WTC11 (cell line): ENCODE measurements around the gene TEX36. TPM values are rescaled to one million over a fixed set of nuclear protein-coding genes. Genes with fewer than 3 reads are reported as not detected.

Experiments
- ATAC-seq: fragments of 200-7000 bp; cut with Tn5 transposase; 2 replicates; pipeline ENCODE4 v1.10.0; 2021; ENCODE audit warnings: mild to moderate bottlenecking, moderate library complexity
- CTCF ChIA-PET: fragments of 300-600 bp; sonication (Branson Sonifier 250); formaldehyde crosslinking; loops from one replicate; lab custom pipeline; 2021; ENCODE audit warnings: antibody characterized with exemption; lab: Charles Lee
- POLR2A ChIA-PET: fragments of 350-600 bp; sonication (Branson Sonifier 250); formaldehyde crosslinking; loops from one replicate; lab custom pipeline; 2021; ENCODE audit warnings: antibody characterized with exemption; lab: Charles Lee
- DNase-seq: peaks from one replicate; pipeline ENCODE4 v3.0.0; 2021; ENCODE audit warnings: low spot score
- H3K27ac Mint-ChIP-seq: 2 replicates; pipeline ENCODE4 v1.8.0; 2021; ENCODE audit warnings: mixed read lengths
- H3K27me3 Mint-ChIP-seq: 2 replicates; pipeline ENCODE4 v1.8.0; 2021; ENCODE audit warnings: low read depth, mild to moderate bottlenecking, moderate library complexity, mixed read lengths
- H3K36me3 Mint-ChIP-seq: 2 replicates; pipeline ENCODE4 v1.8.0; 2021; ENCODE audit warnings: mixed read lengths
- H3K4me1 Mint-ChIP-seq: 2 replicates; pipeline ENCODE4 v1.8.0; 2022; ENCODE audit warnings: mixed read lengths
- H3K4me3 Mint-ChIP-seq: 2 replicates; pipeline ENCODE4 v1.8.0; 2021; ENCODE audit warnings: mild to moderate bottlenecking, moderate library complexity, mixed read lengths
- H3K9me3 Mint-ChIP-seq: 2 replicates; pipeline ENCODE4 v1.8.0; 2021; ENCODE audit warnings: mixed read lengths
- ATF1 ChIP-seq: sonication (generic); formaldehyde crosslinking; IDR thresholded peaks from 2 replicates; pipeline ENCODE4 v1.8.1; 2023; ENCODE audit warnings: mild to moderate bottlenecking, moderate library complexity, missing genetic modification reagents
- CBFB ChIP-seq: sonication (generic); formaldehyde crosslinking; IDR thresholded peaks from 2 replicates; pipeline ENCODE4 v1.8.1; 2022; ENCODE audit warnings: mild to moderate bottlenecking, low read depth, missing genetic modification reagents
- CREB1 ChIP-seq: sonication (generic); formaldehyde crosslinking; IDR thresholded peaks from 2 replicates; pipeline ENCODE4 v1.8.0; 2023; ENCODE audit warnings: mild to moderate bottlenecking, missing genetic modification reagents
- FOXJ3 ChIP-seq: sonication (generic); formaldehyde crosslinking; IDR thresholded peaks from 2 replicates; pipeline ENCODE4 v1.9.0; 2021; ENCODE audit warnings: missing genetic modification reagents, mild to moderate bottlenecking, borderline replicate concordance
- GTF2I ChIP-seq: fragments of 250-450 bp; sonication (Bioruptor Pico); conservative IDR thresholded peaks from 2 replicates; pipeline ENCODE4 v1.4.0; 2021; ENCODE audit warnings: mild to moderate bottlenecking
- NFATC4 ChIP-seq: fragments of 250-450 bp; sonication (Bioruptor Pico); IDR thresholded peaks from 2 replicates; pipeline ENCODE4 v1.9.0; 2021; ENCODE audit warnings: mild to moderate bottlenecking
- NFE2L1 ChIP-seq: sonication (generic); formaldehyde crosslinking; IDR thresholded peaks from 2 replicates; pipeline ENCODE4 v1.8.1; 2023; ENCODE audit warnings: missing genetic modification reagents
- PRDM15 ChIP-seq: sonication (generic); formaldehyde crosslinking; IDR thresholded peaks from 2 replicates; pipeline ENCODE4 v1.8.0; 2022; ENCODE audit warnings: missing genetic modification reagents
- RELA ChIP-seq: sonication (generic); formaldehyde crosslinking; IDR thresholded peaks from 2 replicates; pipeline ENCODE4 v1.8.1; 2022; ENCODE audit warnings: missing genetic modification reagents, mild to moderate bottlenecking, borderline replicate concordance
- RORB ChIP-seq: fragments of 250-450 bp; sonication (Bioruptor Pico); IDR thresholded peaks from 2 replicates; pipeline ENCODE4 v1.9.0; 2021; ENCODE audit warnings: mild to moderate bottlenecking
- SP1 ChIP-seq: sonication (generic); formaldehyde crosslinking; conservative IDR thresholded peaks from 2 replicates; pipeline ENCODE4 v1.8.1; 2022; ENCODE audit warnings: missing genetic modification reagents
- ZBTB21 ChIP-seq: sonication (generic); formaldehyde crosslinking; IDR thresholded peaks from 2 replicates; pipeline ENCODE4 v1.8.1; 2023; ENCODE audit warnings: mild to moderate bottlenecking, missing genetic modification reagents, borderline replicate concordance
- ZNF232 ChIP-seq: sonication (generic); formaldehyde crosslinking; IDR thresholded peaks from 2 replicates; pipeline ENCODE4 v1.8.0; 2022; ENCODE audit warnings: mild to moderate bottlenecking, missing genetic modification reagents
- ZNF512 ChIP-seq: sonication (generic); formaldehyde crosslinking; IDR thresholded peaks from 2 replicates; pipeline ENCODE4 v1.8.1; 2022; ENCODE audit warnings: missing genetic modification reagents, borderline replicate concordance
- total RNA-seq: library from RNA; stranded (reverse); gene quantifications from 3 replicates; pipeline ENCODE4 v1.2.3, GENCODE V29; 2021
- TF ChIP-seq, protein P1 (sequence below): sonication (generic); formaldehyde crosslinking; IDR thresholded peaks from 2 replicates; pipeline ENCODE4 v1.8.0; 2023; ENCODE audit warnings: missing genetic modification reagents, mild to moderate bottlenecking, borderline replicate concordance
- TF ChIP-seq, protein P2 (sequence below): fragments of 250-450 bp; sonication (Bioruptor Pico); IDR thresholded peaks from 2 replicates; pipeline ENCODE4 v1.9.0; 2021; ENCODE audit warnings: mild to moderate bottlenecking, borderline replicate concordance
- TF ChIP-seq, protein P3 (sequence below): fragments of 250-450 bp; sonication (Bioruptor Pico); IDR thresholded peaks from 2 replicates; pipeline ENCODE4 v1.8.0; 2021; ENCODE audit warnings: mild to moderate bottlenecking
- TF ChIP-seq, protein P4 (sequence below): sonication (generic); formaldehyde crosslinking; IDR thresholded peaks from 2 replicates; pipeline ENCODE4 v1.8.0; 2022; ENCODE audit warnings: mild to moderate bottlenecking, missing genetic modification reagents

TEX36 gene
- total RNA-seq, 1 experiment from 2014 or later: not detected

- Mint-ChIP-seq H3K4me1 (peaks cover 13% of the 10 kb centered on the region), H3K9me3 (peaks cover 12% of the 10 kb centered on the region), H3K4me3 (no peak overlapping the region)
- no peak for TF ChIP-seq SP1 (CRISPR knock-in tag)
- TF ChIP-seq FOXJ3 (CRISPR knock-in tag): no peak
- TF ChIP-seq RELA (CRISPR knock-in tag): no peak
- TF ChIP-seq ZNF232 (CRISPR knock-in tag): no peak
- TF ChIP-seq, protein P1, sequence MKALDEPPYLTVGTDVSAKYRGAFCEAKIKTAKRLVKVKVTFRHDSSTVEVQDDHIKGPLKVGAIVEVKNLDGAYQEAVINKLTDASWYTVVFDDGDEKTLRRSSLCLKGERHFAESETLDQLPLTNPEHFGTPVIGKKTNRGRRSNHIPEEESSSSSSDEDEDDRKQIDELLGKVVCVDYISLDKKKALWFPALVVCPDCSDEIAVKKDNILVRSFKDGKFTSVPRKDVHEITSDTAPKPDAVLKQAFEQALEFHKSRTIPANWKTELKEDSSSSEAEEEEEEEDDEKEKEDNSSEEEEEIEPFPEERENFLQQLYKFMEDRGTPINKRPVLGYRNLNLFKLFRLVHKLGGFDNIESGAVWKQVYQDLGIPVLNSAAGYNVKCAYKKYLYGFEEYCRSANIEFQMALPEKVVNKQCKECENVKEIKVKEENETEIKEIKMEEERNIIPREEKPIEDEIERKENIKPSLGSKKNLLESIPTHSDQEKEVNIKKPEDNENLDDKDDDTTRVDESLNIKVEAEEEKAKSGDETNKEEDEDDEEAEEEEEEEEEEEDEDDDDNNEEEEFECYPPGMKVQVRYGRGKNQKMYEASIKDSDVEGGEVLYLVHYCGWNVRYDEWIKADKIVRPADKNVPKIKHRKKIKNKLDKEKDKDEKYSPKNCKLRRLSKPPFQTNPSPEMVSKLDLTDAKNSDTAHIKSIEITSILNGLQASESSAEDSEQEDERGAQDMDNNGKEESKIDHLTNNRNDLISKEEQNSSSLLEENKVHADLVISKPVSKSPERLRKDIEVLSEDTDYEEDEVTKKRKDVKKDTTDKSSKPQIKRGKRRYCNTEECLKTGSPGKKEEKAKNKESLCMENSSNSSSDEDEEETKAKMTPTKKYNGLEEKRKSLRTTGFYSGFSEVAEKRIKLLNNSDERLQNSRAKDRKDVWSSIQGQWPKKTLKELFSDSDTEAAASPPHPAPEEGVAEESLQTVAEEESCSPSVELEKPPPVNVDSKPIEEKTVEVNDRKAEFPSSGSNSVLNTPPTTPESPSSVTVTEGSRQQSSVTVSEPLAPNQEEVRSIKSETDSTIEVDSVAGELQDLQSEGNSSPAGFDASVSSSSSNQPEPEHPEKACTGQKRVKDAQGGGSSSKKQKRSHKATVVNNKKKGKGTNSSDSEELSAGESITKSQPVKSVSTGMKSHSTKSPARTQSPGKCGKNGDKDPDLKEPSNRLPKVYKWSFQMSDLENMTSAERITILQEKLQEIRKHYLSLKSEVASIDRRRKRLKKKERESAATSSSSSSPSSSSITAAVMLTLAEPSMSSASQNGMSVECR (CRISPR knock-in tag): no peak
- TF ChIP-seq, protein P2, sequence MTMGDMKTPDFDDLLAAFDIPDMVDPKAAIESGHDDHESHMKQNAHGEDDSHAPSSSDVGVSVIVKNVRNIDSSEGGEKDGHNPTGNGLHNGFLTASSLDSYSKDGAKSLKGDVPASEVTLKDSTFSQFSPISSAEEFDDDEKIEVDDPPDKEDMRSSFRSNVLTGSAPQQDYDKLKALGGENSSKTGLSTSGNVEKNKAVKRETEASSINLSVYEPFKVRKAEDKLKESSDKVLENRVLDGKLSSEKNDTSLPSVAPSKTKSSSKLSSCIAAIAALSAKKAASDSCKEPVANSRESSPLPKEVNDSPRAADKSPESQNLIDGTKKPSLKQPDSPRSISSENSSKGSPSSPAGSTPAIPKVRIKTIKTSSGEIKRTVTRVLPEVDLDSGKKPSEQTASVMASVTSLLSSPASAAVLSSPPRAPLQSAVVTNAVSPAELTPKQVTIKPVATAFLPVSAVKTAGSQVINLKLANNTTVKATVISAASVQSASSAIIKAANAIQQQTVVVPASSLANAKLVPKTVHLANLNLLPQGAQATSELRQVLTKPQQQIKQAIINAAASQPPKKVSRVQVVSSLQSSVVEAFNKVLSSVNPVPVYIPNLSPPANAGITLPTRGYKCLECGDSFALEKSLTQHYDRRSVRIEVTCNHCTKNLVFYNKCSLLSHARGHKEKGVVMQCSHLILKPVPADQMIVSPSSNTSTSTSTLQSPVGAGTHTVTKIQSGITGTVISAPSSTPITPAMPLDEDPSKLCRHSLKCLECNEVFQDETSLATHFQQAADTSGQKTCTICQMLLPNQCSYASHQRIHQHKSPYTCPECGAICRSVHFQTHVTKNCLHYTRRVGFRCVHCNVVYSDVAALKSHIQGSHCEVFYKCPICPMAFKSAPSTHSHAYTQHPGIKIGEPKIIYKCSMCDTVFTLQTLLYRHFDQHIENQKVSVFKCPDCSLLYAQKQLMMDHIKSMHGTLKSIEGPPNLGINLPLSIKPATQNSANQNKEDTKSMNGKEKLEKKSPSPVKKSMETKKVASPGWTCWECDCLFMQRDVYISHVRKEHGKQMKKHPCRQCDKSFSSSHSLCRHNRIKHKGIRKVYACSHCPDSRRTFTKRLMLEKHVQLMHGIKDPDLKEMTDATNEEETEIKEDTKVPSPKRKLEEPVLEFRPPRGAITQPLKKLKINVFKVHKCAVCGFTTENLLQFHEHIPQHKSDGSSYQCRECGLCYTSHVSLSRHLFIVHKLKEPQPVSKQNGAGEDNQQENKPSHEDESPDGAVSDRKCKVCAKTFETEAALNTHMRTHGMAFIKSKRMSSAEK (CRISPR knock-in tag): no peak
- no peak for TF ChIP-seq PRDM15 (CRISPR knock-in tag)
- no peak for TF ChIP-seq CREB1 (CRISPR knock-in tag)
- TF ChIP-seq, protein P3, sequence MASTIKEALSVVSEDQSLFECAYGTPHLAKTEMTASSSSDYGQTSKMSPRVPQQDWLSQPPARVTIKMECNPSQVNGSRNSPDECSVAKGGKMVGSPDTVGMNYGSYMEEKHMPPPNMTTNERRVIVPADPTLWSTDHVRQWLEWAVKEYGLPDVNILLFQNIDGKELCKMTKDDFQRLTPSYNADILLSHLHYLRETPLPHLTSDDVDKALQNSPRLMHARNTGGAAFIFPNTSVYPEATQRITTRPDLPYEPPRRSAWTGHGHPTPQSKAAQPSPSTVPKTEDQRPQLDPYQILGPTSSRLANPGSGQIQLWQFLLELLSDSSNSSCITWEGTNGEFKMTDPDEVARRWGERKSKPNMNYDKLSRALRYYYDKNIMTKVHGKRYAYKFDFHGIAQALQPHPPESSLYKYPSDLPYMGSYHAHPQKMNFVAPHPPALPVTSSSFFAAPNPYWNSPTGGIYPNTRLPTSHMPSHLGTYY (CRISPR knock-in tag): no peak
- no peak for TF ChIP-seq NFATC4 (CRISPR knock-in tag)
- no peak for TF ChIP-seq CBFB (CRISPR knock-in tag)
- no peak for TF ChIP-seq ATF1 (CRISPR knock-in tag)
- no peak for TF ChIP-seq NFE2L1 (CRISPR knock-in tag)
- TF ChIP-seq ZNF512: no peak
- TF ChIP-seq ZBTB21: no peak
- TF ChIP-seq, protein P4, sequence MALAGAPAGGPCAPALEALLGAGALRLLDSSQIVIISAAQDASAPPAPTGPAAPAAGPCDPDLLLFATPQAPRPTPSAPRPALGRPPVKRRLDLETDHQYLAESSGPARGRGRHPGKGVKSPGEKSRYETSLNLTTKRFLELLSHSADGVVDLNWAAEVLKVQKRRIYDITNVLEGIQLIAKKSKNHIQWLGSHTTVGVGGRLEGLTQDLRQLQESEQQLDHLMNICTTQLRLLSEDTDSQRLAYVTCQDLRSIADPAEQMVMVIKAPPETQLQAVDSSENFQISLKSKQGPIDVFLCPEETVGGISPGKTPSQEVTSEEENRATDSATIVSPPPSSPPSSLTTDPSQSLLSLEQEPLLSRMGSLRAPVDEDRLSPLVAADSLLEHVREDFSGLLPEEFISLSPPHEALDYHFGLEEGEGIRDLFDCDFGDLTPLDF: no peak
- no peak for TF ChIP-seq GTF2I (CRISPR knock-in tag)
- TF ChIP-seq RORB (CRISPR knock-in tag): no peak
- TF ChIP-seq, all 79 proteins: peak for 0
- ATAC-seq (peak; percentile 34; the same call in 1 of the 2 replicates), DNase-seq (no peak)
- H3K27me3 Mint-ChIP-seq: peaks cover 3% of the 10 kb centered on the region
- H3K36me3 Mint-ChIP-seq: peaks cover 5% of the 10 kb centered on the region; the same call in 1 of the 2 replicates
- ChIA-PET CTCF (no interaction called here), POLR2A (no interaction called here)
- H3K27ac Mint-ChIP-seq: no peak overlapping the region
Measured at GRCh38 chr10:125708971-125709503, 26.1 kb upstream of the TEX36 start.
